ENCODE data around the gene CHSY1. TPM values are rescaled to one million over a fixed set of nuclear protein-coding genes. Genes with fewer than 3 reads are reported as not detected.

CHSY1 gene
- total and polyA plus RNA-seq, 10 of the 15 experiments (the other 5 are each of a cell fraction or from before 2014, with no cell fraction given): 1.4 to 31.2 (median 10.5) TPM

- TF ChIP-seq RBBP5 (conservative IDR thresholded peaks at IDR 0.05) (no peak), GATAD2B (conservative IDR thresholded peaks at IDR 0.05; ENCODE audit: low read depth) (no peak), CBX3 (IDR thresholded peaks at IDR 0.05; ENCODE audit: borderline replicate concordance, low read depth) (no peak), ZNF24 (IDR thresholded peaks at IDR 0.05) (no peak), RUNX3 (IDR thresholded peaks at IDR 0.05; ENCODE audit: low read length) (peak; percentile 58), ZNF217 (IDR thresholded peaks at IDR 0.05) (no peak), MEF2A (IDR thresholded peaks at IDR 0.05; ENCODE audit: insufficient read depth, low read depth, low read length) (0 out of 2 replicates have a peak, but pooled peaks have one; percentile 15), SUZ12 (IDR thresholded peaks at IDR 0.05; ENCODE audit: unreplicated experiment) (no peak), POU2F2 (IDR thresholded peaks at IDR 0.05; ENCODE audit: borderline replicate concordance, low read depth, low read length) (peak; percentile 70; the same call in 1 of the 3 replicates)
- TF ChIP-seq, protein P1, sequence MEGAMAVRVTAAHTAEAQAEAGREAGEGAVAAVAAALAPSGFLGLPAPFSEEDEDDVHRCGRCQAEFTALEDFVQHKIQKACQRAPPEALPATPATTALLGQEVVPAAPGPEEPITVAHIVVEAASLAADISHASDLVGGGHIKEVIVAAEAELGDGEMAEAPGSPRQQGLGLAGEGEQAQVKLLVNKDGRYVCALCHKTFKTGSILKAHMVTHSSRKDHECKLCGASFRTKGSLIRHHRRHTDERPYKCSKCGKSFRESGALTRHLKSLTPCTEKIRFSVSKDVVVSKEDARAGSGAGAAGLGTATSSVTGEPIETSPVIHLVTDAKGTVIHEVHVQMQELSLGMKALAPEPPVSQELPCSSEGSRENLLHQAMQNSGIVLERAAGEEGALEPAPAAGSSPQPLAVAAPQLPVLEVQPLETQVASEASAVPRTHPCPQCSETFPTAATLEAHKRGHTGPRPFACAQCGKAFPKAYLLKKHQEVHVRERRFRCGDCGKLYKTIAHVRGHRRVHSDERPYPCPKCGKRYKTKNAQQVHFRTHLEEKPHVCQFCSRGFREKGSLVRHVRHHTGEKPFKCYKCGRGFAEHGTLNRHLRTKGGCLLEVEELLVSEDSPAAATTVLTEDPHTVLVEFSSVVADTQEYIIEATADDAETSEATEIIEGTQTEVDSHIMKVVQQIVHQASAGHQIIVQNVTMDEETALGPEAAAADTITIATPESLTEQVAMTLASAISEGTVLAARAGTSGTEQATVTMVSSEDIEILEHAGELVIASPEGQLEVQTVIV (IDR thresholded peaks at IDR 0.05; ENCODE audit: borderline replicate concordance, partially characterized antibody): no peak
- Histone ChIP-seq H3K4me2 (ENCODE audit: control insufficient read depth, insufficient read depth) (peak overlapping the region; percentile 54), H2AFZ (ENCODE audit: control insufficient read depth, low read depth, low read length) (no peak overlapping the region), H3K4me1 (ENCODE audit: control insufficient read depth, insufficient read depth, low read length) (peaks cover 9% of the 10 kb centered on the region; the same call in 1 of the 2 replicates), H3K27me3 (replicated peaks in 1 of 2; ENCODE audit: control insufficient read depth in 2 of 2, insufficient read depth in 2 of 2, low read length in 1 of 2) (no peaks in the 10 kb centered on the region), H3K36me3 (ENCODE audit: control insufficient read depth in 2 of 2, insufficient read depth in 2 of 2, low read length in 1 of 2) (peaks cover 3 to 4% of the 10 kb centered on the region in 2 experiments; a peak in 3 of 4 replicates), H3K27ac (ENCODE audit: control insufficient read depth, insufficient read depth) (peak overlapping the region; percentile 55), H3K4me3 (no peak overlapping the region), H3K9me3 (replicated peaks; ENCODE audit: control insufficient read depth, insufficient read depth, low read length) (no peaks in the 10 kb centered on the region; the same call in 2 of the 3 replicates), H3K9ac (ENCODE audit: control insufficient read depth, insufficient read depth, low read length) (no peak overlapping the region; the same call in 1 of the 2 replicates), H4K20me1 (ENCODE audit: control insufficient read depth, insufficient read depth) (no peaks in the 10 kb centered on the region), H3K79me2 (ENCODE audit: control insufficient read depth, insufficient read depth, low read length) (peaks cover 77% of the 10 kb centered on the region)
- FAIRE-seq (peak; percentile 41), ATAC-seq (peak; percentile 75), DNase-seq (ENCODE audit: low read depth, low spot score) (no peak)
- 68% methylated on average over 1 of the region's 1 CpG for WGBS (ENCODE audit: insufficient coverage, insufficient replicate concordance, low lambda C conversion rate, missing lambda C conversion rate)
- BruUV-seq (replicated peaks): no TSS peak
- ChIA-PET POLR2A (no interaction called here), RAD21 (ENCODE audit: unreplicated experiment) (interaction anchor here (1.0 to 2.7 kb wide), 12 partner anchors 8 to 90 kb away, joined by 3 to 18 read pairs (median 4); partner anchors contain the start of gene CHSY1), CTCF (interaction anchor here (0.9 to 1.6 kb wide), 8 partner anchors 8 to 93 kb away, joined by 3 to 5 read pairs (median 4); no protein-coding TSS in a partner anchor), SMC1A (ENCODE audit: uncharacterized antibody, unreplicated experiment) (interaction anchor here (1.0 to 2.4 kb wide), 10 partner anchors 10 to 82 kb away, joined by 3 to 10 read pairs (median 5); no protein-coding TSS in a partner anchor)
- in situ Hi-C loops (cut with MboI) (no loop called here), intact Hi-C loops (cut with micrococcal nuclease; ENCODE audit: unreplicated experiment) (no loop called here)
These were observed 41.8 kb downstream of the CHSY1 start for GRCh38 chr15:101210058-101210457.

Data from GM12878 (cell line).